ENCODE data around the gene ZFP92.

Gene ZFP92

GRCh38 chrX:153445106-153445855 lies 34.0 kb downstream of the ZFP92 start:
- H3K9ac ChIP-seq (ENCODE audit: low read depth, low read length), result no peak overlapping the region
- H3K36me3 ChIP-seq (ENCODE audit: insufficient read depth, low read length), result no peaks in the 10 kb centered on the region
- H3K4me1 ChIP-seq (ENCODE audit: insufficient read depth, low read length), result no peaks in the 10 kb centered on the region
- no peaks in the 10 kb centered on the region for H3K9me3 ChIP-seq (ENCODE audit: control insufficient read depth, insufficient read depth, low read length)

GRCh38 chrX:153445856-153446635 lies 34.8 kb downstream of the ZFP92 start, which contains the start of gene TREX2:
Gene TREX2, minus strand, starts transcription at chrX:153446056. Its CDS starts 626 bp downstream, at chrX:153445430.
- no peak within 1 kb of the TSS for H3K9ac ChIP-seq (ENCODE audit: low read depth, low read length)
- H3K9me3 ChIP-seq (ENCODE audit: control insufficient read depth, insufficient read depth, low read length), result no peaks in the 10 kb centered on the region

GRCh38 chrX:153446636-153446936 lies 35.3 kb downstream of the ZFP92 start:
- Histone ChIP-seq H3K4me1 (ENCODE audit: insufficient read depth, low read length) (no peaks in the 10 kb centered on the region), H3K36me3 (ENCODE audit: insufficient read depth, low read length) (no peaks in the 10 kb centered on the region), H3K9me3 (ENCODE audit: control insufficient read depth, insufficient read depth, low read length) (no peaks in the 10 kb centered on the region), H3K9ac (ENCODE audit: low read depth, low read length) (no peak overlapping the region)

More at GRCh38 chrX:153445856-153446635, 34.8 kb downstream of the ZFP92 start, which contains the start of gene TREX2:
- Histone ChIP-seq H3K4me1 (ENCODE audit: insufficient read depth, low read length) (no peaks in the 10 kb centered on the region), H3K36me3 (ENCODE audit: insufficient read depth, low read length) (no peaks in the 10 kb centered on the region)

- Histone ChIP-seq H3K9ac (ENCODE audit: low read depth, low read length) (no peak overlapping the region), H3K36me3 (ENCODE audit: insufficient read depth, low read length) (no peaks in the 10 kb centered on the region), H3K4me1 (ENCODE audit: insufficient read depth, low read length) (no peaks in the 10 kb centered on the region), H3K9me3 (ENCODE audit: control insufficient read depth, insufficient read depth, low read length) (no peaks in the 10 kb centered on the region)
Measured at GRCh38 chrX:153446950-153447580, 35.8 kb downstream of the ZFP92 start.

GRCh38 chrX:153447581-153447960 lies 36.3 kb downstream of the ZFP92 start:
- H3K9ac ChIP-seq (ENCODE audit: low read depth, low read length), result no peak overlapping the region
- H3K36me3 ChIP-seq (ENCODE audit: insufficient read depth, low read length), result no peaks in the 10 kb centered on the region
- H3K9me3 ChIP-seq (ENCODE audit: control insufficient read depth, insufficient read depth, low read length), result no peaks in the 10 kb centered on the region
- no peaks in the 10 kb centered on the region for H3K4me1 ChIP-seq (ENCODE audit: insufficient read depth, low read length)

- Histone ChIP-seq H3K4me1 (ENCODE audit: insufficient read depth, low read length) (no peaks in the 10 kb centered on the region), H3K36me3 (ENCODE audit: insufficient read depth, low read length) (no peaks in the 10 kb centered on the region), H3K9ac (ENCODE audit: low read depth, low read length) (no peak overlapping the region), H3K9me3 (ENCODE audit: control insufficient read depth, insufficient read depth, low read length) (no peaks in the 10 kb centered on the region)
Measured at GRCh38 chrX:153448556-153449367, 37.5 kb downstream of the ZFP92 start.

- Histone ChIP-seq H3K9me3 (ENCODE audit: control insufficient read depth, insufficient read depth, low read length) (no peaks in the 10 kb centered on the region), H3K9ac (ENCODE audit: low read depth, low read length) (no peak overlapping the region), H3K4me1 (ENCODE audit: insufficient read depth, low read length) (no peaks in the 10 kb centered on the region)
Measured at GRCh38 chrX:153449368-153450113, 38.3 kb downstream of the ZFP92 start.

GRCh38 chrX:153450114-153450948 lies 39.1 kb downstream of the ZFP92 start:
- no peaks in the 10 kb centered on the region for H3K9me3 ChIP-seq (ENCODE audit: control insufficient read depth, insufficient read depth, low read length)
- no peaks in the 10 kb centered on the region for H3K4me1 ChIP-seq (ENCODE audit: insufficient read depth, low read length)
- H3K9ac ChIP-seq (ENCODE audit: low read depth, low read length), result no peak overlapping the region
- no peaks in the 10 kb centered on the region for H3K36me3 ChIP-seq (ENCODE audit: insufficient read depth, low read length)

More at GRCh38 chrX:153449368-153450113, 38.3 kb downstream of the ZFP92 start:
- no peaks in the 10 kb centered on the region for H3K36me3 ChIP-seq (ENCODE audit: insufficient read depth, low read length)

- Histone ChIP-seq H3K36me3 (ENCODE audit: insufficient read depth, low read length) (no peaks in the 10 kb centered on the region), H3K9me3 (ENCODE audit: control insufficient read depth, insufficient read depth, low read length) (no peaks in the 10 kb centered on the region), H3K9ac (ENCODE audit: low read depth, low read length) (no peak overlapping the region), H3K4me1 (ENCODE audit: insufficient read depth, low read length) (no peaks in the 10 kb centered on the region)
Measured at GRCh38 chrX:153450949-153451277, 39.6 kb downstream of the ZFP92 start.

GRCh38 chrX:153454901-153455550 lies 43.8 kb downstream of the ZFP92 start:
- H3K9me3 ChIP-seq (ENCODE audit: control insufficient read depth, insufficient read depth, low read length), result no peaks in the 10 kb centered on the region
- no peaks in the 10 kb centered on the region; the same call in 1 of the 2 replicates for H3K36me3 ChIP-seq (ENCODE audit: insufficient read depth, low read length)
- no peak overlapping the region for H3K9ac ChIP-seq (ENCODE audit: low read depth, low read length)
- no peaks in the 10 kb centered on the region; the same call in 1 of the 2 replicates for H3K4me1 ChIP-seq (ENCODE audit: insufficient read depth, low read length)

- no peaks in the 10 kb centered on the region; the same call in 1 of the 2 replicates for H3K36me3 ChIP-seq (ENCODE audit: insufficient read depth, low read length)
- H3K9ac ChIP-seq (ENCODE audit: low read depth, low read length), result no peak overlapping the region
- H3K4me1 ChIP-seq (ENCODE audit: insufficient read depth, low read length), result peaks cover 5% of the 10 kb centered on the region; the same call in 1 of the 2 replicates
- no peaks in the 10 kb centered on the region for H3K9me3 ChIP-seq (ENCODE audit: control insufficient read depth, insufficient read depth, low read length)
Measured at GRCh38 chrX:153455571-153455970, 44.3 kb downstream of the ZFP92 start.

GRCh38 chrX:153456161-153456560 lies 44.9 kb downstream of the ZFP92 start:
- Histone ChIP-seq H3K9ac (ENCODE audit: low read depth, low read length) (no peak overlapping the region), H3K36me3 (ENCODE audit: insufficient read depth, low read length) (no peaks in the 10 kb centered on the region; the same call in 1 of the 2 replicates), H3K4me1 (ENCODE audit: insufficient read depth, low read length) (peaks cover 6% of the 10 kb centered on the region; the same call in 1 of the 2 replicates), H3K9me3 (ENCODE audit: control insufficient read depth, insufficient read depth, low read length) (no peaks in the 10 kb centered on the region)

All from ES-I3 (cell line).